ENCODE measurements around the gene KIAA0232. TPM values are rescaled to one million over a fixed set of nuclear protein-coding genes. Genes with fewer than 3 reads are reported as not detected.
A peak's percentile ranks its signal among the peaks of the same experiment; 100 is the strongest.

KIAA0232 gene
- total and polyA plus RNA-seq, 9 of the 15 experiments (the other 6 are each of a cell fraction or from before 2014, with no cell fraction given): 3.5 to 17.4 (median 13.0) TPM

- TF ChIP-seq ZNF766 (CRISPR knock-in tag; conservative IDR thresholded peaks at IDR 0.05) (0 out of 2 replicates have a peak, but pooled peaks have one; percentile 25), SMARCA4 (IDR thresholded peaks at IDR 0.05) (no peak), RBM14 (IDR thresholded peaks at IDR 0.05; ENCODE audit: borderline replicate concordance, insufficient read depth, low read depth, low read length) (no peak), NR2F6 (CRISPR knock-in tag; IDR thresholded peaks at IDR 0.05) (no peak), FOXP4 (CRISPR knock-in tag; IDR thresholded peaks at IDR 0.05; ENCODE audit: borderline replicate concordance) (no peak), ADNP (tag; IDR thresholded peaks at IDR 0.05) (peak; percentile 77), NFRKB (IDR thresholded peaks at IDR 0.05; ENCODE audit: low read depth) (0 out of 2 replicates have a peak, but pooled peaks have one; percentile 20), SMAD1 (IDR thresholded peaks at IDR 0.05; ENCODE audit: low read depth, low read length, partially characterized antibody) (no peak), KDM1A (IDR thresholded peaks at IDR 0.05) (peak; percentile 58 to 75), ZBTB12 (CRISPR knock-in tag; IDR thresholded peaks at IDR 0.05) (0 out of 2 replicates have a peak, but pooled peaks have one; percentile 39), ZNF311 (CRISPR knock-in tag; IDR thresholded peaks at IDR 0.05) (no peak), NCOA6 (IDR thresholded peaks at IDR 0.05) (no peak), CREM (IDR thresholded peaks at IDR 0.05; ENCODE audit: low read depth) (peak; percentile 31), PTBP1 (IDR thresholded peaks at IDR 0.05; ENCODE audit: low read depth, low read length) (no peak), ZNF764 (CRISPR knock-in tag; IDR thresholded peaks at IDR 0.05; ENCODE audit: low read depth) (no peak), HBP1 (CRISPR knock-in tag; IDR thresholded peaks at IDR 0.05) (no peak), FOXK2 (conservative IDR thresholded peaks at IDR 0.05 in 1 of 2, IDR thresholded peaks at IDR 0.05 in 1 of 2; ENCODE audit: low read depth in 2 of 2) (peak; percentile 38 to 60; a peak in 3 of 4 replicates), GATAD2B (IDR thresholded peaks at IDR 0.05; ENCODE audit: borderline replicate concordance) (no peak), KLF6 (CRISPR knock-in tag; IDR thresholded peaks at IDR 0.05; ENCODE audit: borderline replicate concordance) (0 out of 2 replicates have a peak, but pooled peaks have one; percentile 9), THRAP3 (IDR thresholded peaks at IDR 0.05; ENCODE audit: borderline replicate concordance) (peak; percentile 44; the same call in 1 of the 2 replicates), MLLT1 (IDR thresholded peaks at IDR 0.05) (peak in 1 of 2 experiments; percentile 76; a peak in 2 of 4 replicates), RFX7 (CRISPR knock-in tag; IDR thresholded peaks at IDR 0.05) (no peak), NFE2 (IDR thresholded peaks at IDR 0.05; ENCODE audit: low read depth) (no peak)
These were observed 30.7 kb upstream of the KIAA0232 start (continued) for GRCh38 chr4:6751611-6752485.

All from K562 (cell line).